PC-3 (cell line): ENCODE measurements around the gene KSR1.

Experiments used
- CTCF ChIP-seq: fragments of 300-600 bp; sonication (generic); conservative IDR thresholded peaks from 2 replicates; pipeline ENCODE4 v1.5.1; 2017; ENCODE audit warnings: antibody characterized with exemption, low read depth, mild to moderate bottlenecking, low read length
- EZH2 ChIP-seq: fragments of 300-600 bp; sonication (generic); IDR thresholded peaks from one replicate; pipeline ENCODE4 v1.6.1; 2017; ENCODE audit warnings: antibody characterized with exemption, mild to moderate bottlenecking, low read length; ENCODE audit not compliant: unreplicated experiment

- TF ChIP-seq CTCF (peak; percentile 66), EZH2 (no peak)
These were observed 25.3 kb upstream of the KSR1 start for GRCh38 chr17:27430882-27431491.
